DOHH2 (cell line): Measurements from ENCODE around the gene NPLOC4.

Source experiments
- CTCF ChIP-seq: fragments of 200-600 bp; sonication (generic); IDR thresholded peaks from one replicate; pipeline ENCODE4 v1.5.1; 2014; ENCODE audit warnings: antibody characterized with exemption, mild to moderate bottlenecking, low read depth, low read length; ENCODE audit not compliant: poor library complexity, severe bottlenecking
- EZH2phosphoT487 ChIP-seq: fragments of 200-600 bp; sonication (generic); IDR thresholded peaks from 2 replicates; pipeline ENCODE4 v1.6.1; 2017; ENCODE audit warnings: borderline replicate concordance, mild to moderate bottlenecking, antibody characterized with exemption, low read length, moderate library complexity, mixed read lengths

GRCh38 chr17:81514739-81515529 is 122.0 kb downstream of the NPLOC4 start:
- TF ChIP-seq CTCF (no peak), EZH2phosphoT487 (no peak)
